ENCODE data around the gene TECPR2.

The TECPR2 gene

GRCh38 chr14:102479107-102479506, 116.4 kb downstream of the TECPR2 start:
- TF ChIP-seq, protein P1, sequence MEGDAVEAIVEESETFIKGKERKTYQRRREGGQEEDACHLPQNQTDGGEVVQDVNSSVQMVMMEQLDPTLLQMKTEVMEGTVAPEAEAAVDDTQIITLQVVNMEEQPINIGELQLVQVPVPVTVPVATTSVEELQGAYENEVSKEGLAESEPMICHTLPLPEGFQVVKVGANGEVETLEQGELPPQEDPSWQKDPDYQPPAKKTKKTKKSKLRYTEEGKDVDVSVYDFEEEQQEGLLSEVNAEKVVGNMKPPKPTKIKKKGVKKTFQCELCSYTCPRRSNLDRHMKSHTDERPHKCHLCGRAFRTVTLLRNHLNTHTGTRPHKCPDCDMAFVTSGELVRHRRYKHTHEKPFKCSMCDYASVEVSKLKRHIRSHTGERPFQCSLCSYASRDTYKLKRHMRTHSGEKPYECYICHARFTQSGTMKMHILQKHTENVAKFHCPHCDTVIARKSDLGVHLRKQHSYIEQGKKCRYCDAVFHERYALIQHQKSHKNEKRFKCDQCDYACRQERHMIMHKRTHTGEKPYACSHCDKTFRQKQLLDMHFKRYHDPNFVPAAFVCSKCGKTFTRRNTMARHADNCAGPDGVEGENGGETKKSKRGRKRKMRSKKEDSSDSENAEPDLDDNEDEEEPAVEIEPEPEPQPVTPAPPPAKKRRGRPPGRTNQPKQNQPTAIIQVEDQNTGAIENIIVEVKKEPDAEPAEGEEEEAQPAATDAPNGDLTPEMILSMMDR (IDR thresholded peaks at IDR 0.05): no peak

DNA sequence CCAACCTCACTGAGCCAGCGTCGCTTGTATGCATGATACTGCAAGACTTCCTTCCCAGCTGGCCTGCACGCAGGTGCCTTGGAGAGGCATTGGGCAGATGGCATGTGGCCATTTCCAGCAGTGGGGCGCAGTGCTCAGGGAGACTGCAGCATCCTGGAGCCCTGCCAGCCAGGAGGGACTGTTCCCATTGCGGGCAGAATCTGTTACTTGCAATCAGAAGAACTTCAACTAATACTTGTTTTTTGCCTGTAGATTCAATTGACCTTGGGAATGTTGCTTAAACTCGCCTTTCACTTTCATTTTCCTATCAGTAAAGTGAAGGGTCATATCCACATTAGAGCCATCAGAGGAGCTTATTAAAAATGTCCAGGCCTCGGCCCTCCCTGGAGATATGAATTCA, 117.0 kb downstream of the TECPR2 start:
- TF ChIP-seq, protein P1 (IDR thresholded peaks at IDR 0.05): no peak

- TF ChIP-seq, protein P1 (IDR thresholded peaks at IDR 0.05): no peak
These were observed 118.6 kb downstream of the TECPR2 start for GRCh38 chr14:102481371-102481770.

- TF ChIP-seq, protein P1 (IDR thresholded peaks at IDR 0.05): no peak
These were observed 119.1 kb downstream of the TECPR2 start for GRCh38 chr14:102481791-102482238.

DNA sequence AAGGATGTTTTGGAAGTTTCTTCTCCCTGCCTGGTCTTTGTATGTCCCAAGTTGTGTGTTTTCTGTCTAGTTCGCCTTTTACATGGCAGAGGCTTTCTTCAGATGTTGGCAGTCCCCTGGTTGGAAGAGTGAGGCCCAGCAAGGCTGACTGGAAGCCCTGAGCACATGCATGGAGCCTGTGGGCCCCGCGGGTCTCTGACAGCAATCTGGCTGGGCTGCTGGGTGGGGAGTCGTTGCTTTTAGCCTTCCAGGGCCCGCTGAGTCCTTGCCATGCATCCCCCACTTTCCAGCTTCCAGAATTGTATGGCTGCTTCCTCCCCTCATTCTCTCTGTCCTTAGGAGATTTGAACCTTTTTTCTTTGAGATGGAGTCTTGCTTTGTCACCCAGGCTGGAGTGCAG, 121.6 kb downstream of the TECPR2 start:
- TF ChIP-seq, protein P1 (IDR thresholded peaks at IDR 0.05): no peak

DNA sequence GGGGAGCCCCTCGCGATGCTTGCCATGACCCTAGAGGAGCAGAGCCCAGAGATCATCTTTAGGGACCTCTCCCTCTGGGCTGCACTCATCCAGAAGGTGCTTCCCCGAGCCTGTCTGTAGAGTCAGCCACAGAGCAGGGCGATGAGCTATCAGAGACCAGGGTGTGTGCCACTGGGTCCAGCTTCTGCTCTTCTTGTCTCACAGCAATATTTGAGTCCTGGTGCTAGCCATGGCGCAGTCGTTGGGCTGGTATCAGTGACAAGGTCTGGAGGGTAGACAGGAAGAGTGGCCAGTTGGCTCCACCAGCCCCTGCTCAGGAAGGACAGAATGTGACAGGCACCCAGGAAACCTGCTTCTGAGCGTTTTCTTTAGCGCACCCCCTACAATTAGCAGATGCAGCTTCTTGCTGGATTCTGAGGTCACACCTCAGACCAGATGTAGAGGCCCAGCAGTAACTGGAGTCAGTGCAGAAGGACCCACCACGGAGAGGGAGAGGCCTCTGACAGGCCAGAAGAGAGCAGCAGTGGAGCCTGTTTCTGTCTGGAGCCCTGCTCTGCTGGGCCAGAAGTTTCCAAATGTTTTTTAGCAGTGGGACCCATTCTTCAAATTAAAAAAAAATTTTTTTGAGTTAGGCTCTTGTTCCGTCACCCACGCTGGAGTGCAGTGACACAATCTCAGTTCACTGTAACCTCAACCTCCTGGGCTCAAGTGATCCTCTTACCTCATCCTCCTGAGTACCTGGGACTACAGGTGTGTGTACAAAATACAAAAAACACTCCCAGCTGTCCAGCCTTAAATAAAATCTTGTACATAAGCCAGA, 123.2 kb downstream of the TECPR2 start:
- TF ChIP-seq, protein P1 (IDR thresholded peaks at IDR 0.05): no peak

DNA sequence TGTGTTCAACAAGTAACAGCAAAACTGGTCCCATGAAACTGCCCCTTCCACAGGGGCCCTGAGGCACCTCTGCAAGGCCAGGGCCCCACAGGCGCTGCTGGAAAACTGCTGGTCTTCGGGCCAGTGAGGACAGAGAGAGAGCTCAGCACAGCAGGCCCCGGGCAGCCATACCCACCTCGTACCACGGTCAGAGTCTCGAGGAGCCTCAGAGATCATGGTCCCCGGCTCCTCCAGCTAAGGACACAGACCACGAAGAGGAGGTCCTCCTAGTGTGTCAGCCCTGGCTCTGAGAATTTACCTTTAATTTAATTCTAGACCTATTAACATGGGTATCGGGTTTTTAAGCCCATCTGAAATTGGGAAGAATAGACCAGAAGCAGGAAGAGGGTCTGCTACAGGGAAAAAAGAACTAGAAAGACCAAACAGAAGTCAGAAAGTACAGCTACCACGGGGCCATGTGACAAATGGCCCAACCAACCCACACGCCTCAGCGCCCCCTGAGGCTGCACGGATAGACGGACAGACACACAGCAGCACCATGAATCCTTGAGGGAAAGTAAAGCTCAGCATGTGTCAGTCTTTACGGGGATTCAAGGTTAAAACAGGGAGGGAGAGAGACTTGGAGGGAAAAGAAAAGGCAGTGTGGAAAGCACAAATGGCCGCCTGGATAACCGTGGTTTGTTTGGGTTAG, 123.9 kb downstream of the TECPR2 start:
- TF ChIP-seq, protein P1 (IDR thresholded peaks at IDR 0.05): no peak
